ENCODE measurements around the gene CTDSP1.

The CTDSP1 gene

DNA sequence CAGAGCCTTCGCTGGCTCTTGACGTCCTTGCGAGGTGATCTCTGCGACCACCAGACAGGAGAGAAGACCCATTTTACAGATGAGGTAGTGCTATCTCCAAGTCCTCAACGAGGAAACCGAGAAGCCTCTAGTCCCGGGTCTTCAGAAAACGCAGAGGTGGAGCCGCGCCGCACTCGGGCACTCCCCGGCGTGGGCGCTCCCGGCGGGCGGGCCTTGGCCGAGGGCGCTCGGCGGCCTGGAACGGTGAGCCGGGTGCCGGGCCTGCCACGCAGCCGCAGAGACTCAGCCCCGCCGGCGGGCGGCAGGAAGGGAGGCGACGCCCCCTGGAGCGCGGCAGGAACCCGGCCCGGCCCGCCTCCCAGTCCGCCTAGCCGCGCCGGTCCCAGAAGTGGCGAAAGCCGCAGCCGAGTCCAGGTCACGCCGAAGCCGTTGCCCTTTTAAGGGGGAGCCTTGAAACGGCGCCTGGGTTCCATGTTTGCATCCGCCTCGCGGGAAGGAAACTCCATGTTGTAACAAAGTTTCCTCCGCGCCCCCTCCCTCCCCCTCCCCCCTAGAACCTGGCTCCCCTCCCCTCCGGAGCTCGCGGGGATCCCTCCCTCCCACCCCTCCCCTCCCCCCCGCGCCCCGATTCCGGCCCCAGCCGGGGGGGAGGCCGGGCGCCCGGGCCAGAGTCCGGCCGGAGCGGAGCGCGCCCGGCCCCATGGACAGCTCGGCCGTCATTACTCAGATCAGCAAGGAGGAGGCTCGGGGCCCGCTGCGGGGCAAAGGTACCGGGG lies at the start of gene CTDSP1:
Gene CTDSP1 (plus strand): TSS at position 478 of the 776 bp plus-strand sequence. CDS start 223 bp downstream, at position 701.
- ChIA-PET CTCF (no interaction called here), POLR2A (interaction anchor here (0.6 kb wide), 3 partner anchors 40 to 320 kb away, joined by 4 to 6 read pairs (median 5); no protein-coding TSS in a partner anchor)
- DNase-seq (ENCODE audit: extremely low spot score), result peak; percentile 89
- peak; percentile 6 for TF ChIP-seq CTCF (IDR thresholded peaks at IDR 0.05; ENCODE audit: control extremely low read depth, extremely low read depth, low read depth, missing control alignments)

- no peak for DNase-seq (ENCODE audit: extremely low spot score)
- ChIA-PET POLR2A (no interaction called here), CTCF (interaction anchor here (0.9 to 5.7 kb wide), 5 partner anchors 16 to 81 kb away, joined by 3 to 64 read pairs (median 21); partner anchors contain the start of genes AAMP, PNKD and TMBIM1)
- no peak for TF ChIP-seq CTCF (IDR thresholded peaks at IDR 0.05; ENCODE audit: control extremely low read depth, extremely low read depth, low read depth, missing control alignments)
Measured at GRCh38 chr2:218354045-218354444, 45.6 kb upstream of the CTDSP1 start.

GRCh38 chr2:218354850-218355443 lies 44.7 kb upstream of the CTDSP1 start:
- no peak for DNase-seq (ENCODE audit: extremely low spot score)
- no peak for TF ChIP-seq CTCF (IDR thresholded peaks at IDR 0.05; ENCODE audit: control extremely low read depth, extremely low read depth, low read depth, missing control alignments)
- ChIA-PET CTCF (interaction anchor here (0.9 to 6.7 kb wide), 13 partner anchors 11 to 82 kb away, joined by 3 to 76 read pairs (median 19); partner anchors contain the start of genes AAMP, PNKD and TMBIM1), POLR2A (no interaction called here)

- peak; percentile 10 for DNase-seq (ENCODE audit: extremely low spot score)
- no peak for TF ChIP-seq CTCF (IDR thresholded peaks at IDR 0.05; ENCODE audit: control extremely low read depth, extremely low read depth, low read depth, missing control alignments)
- ChIA-PET POLR2A (no interaction called here), CTCF (interaction anchor here (0.6 to 6.7 kb wide), 28 partner anchors 7 to 271 kb away, joined by 3 to 76 read pairs (median 8); partner anchors contain the start of genes AAMP, PNKD and TMBIM1)
Measured at GRCh38 chr2:218357236-218358177, 42.2 kb upstream of the CTDSP1 start.

DNA sequence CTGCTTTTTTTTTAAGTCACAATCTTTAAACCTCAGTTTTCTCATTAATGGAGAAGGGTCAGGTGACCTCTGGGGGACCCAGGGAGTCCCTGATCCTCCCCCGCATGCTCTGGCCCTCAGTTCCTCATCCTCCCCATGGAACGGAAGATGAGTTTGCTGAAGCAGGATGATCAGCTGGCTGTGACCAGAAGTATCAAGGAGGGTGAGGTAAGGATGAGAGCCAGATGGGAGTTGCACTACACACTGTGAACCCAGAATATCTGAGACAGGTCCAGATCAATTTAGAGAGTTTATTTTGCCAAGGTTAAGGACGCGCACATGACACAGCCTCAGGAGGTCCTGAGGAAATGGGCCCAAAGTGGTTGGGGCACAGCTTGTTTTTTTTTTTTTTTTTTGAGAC lies 39.2 kb upstream of the CTDSP1 start:
- ChIA-PET POLR2A (interaction anchor here (0.6 kb wide), 1 partner anchor 59 kb away, joined by 3 read pairs; no protein-coding TSS in a partner anchor), CTCF (interaction anchor here (0.9 to 6.7 kb wide), 5 partner anchors 8 to 64 kb away, joined by 3 to 76 read pairs (median 3); no protein-coding TSS in a partner anchor)

More for the DNA sequence above, 39.2 kb upstream of the CTDSP1 start:
- TF ChIP-seq CTCF (IDR thresholded peaks at IDR 0.05; ENCODE audit: control extremely low read depth, extremely low read depth, low read depth, missing control alignments), result no peak
- no peak for DNase-seq (ENCODE audit: extremely low spot score)

Data from GM10248 (cell line).